GM12865 (cell line): ENCODE data around the gene RIN2.
A peak's percentile ranks its signal among the peaks of the same experiment; 100 is the strongest.

Source experiments
- DNase-seq: peaks from one replicate; pipeline ENCODE4 v3.0.0; 2010; ENCODE audit warnings: low read depth
- H3K4me3 ChIP-seq: 2 replicates; pipeline ENCODE4 v1.5.1; 2011; ENCODE audit warnings: mild to moderate bottlenecking, low read depth, low read length, control low read depth
- TF ChIP-seq, protein P1 (sequence below): IDR thresholded peaks from 2 replicates; pipeline ENCODE4 v1.5.1; 2011; ENCODE audit warnings: low read length, control low read depth, low read depth, inconsistent platforms; ENCODE audit not compliant: insufficient read depth; ENCODE audit errors: missing control alignments

The RIN2 gene

GRCh38 chr20:19778404-19778803, 20.3 kb downstream of the RIN2 start:
- H3K4me3 ChIP-seq = no peak overlapping the region
- TF ChIP-seq, protein P1, sequence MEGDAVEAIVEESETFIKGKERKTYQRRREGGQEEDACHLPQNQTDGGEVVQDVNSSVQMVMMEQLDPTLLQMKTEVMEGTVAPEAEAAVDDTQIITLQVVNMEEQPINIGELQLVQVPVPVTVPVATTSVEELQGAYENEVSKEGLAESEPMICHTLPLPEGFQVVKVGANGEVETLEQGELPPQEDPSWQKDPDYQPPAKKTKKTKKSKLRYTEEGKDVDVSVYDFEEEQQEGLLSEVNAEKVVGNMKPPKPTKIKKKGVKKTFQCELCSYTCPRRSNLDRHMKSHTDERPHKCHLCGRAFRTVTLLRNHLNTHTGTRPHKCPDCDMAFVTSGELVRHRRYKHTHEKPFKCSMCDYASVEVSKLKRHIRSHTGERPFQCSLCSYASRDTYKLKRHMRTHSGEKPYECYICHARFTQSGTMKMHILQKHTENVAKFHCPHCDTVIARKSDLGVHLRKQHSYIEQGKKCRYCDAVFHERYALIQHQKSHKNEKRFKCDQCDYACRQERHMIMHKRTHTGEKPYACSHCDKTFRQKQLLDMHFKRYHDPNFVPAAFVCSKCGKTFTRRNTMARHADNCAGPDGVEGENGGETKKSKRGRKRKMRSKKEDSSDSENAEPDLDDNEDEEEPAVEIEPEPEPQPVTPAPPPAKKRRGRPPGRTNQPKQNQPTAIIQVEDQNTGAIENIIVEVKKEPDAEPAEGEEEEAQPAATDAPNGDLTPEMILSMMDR = no peak
- DNase-seq = no peak

GRCh38 chr20:19779634-19780033, 21.6 kb downstream of the RIN2 start:
- TF ChIP-seq, protein P1 = no peak
- peak; percentile 75 for DNase-seq
- no peak overlapping the region for H3K4me3 ChIP-seq

DNA sequence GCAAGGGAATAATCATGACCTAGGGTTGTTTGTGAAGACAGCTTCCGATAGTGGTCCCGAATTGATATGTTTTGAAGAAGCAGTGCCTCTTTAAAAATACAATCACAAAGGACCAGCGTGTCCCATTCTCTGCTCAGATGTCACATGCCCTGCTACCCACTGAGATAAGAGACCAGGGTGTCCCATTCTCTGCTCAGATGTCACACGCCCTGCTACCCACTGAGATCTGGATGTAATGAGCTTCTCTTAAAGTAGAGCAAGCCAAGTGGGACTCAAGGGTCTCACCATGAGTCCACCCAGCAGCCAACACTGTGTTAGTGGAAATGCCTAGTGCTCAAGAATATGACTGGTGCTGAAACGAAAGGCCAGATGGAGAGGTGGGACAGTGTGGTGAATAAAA, 22.2 kb downstream of the RIN2 start:
- H3K4me3 ChIP-seq = no peak overlapping the region
- TF ChIP-seq, protein P1 = no peak
- DNase-seq = no peak

DNA sequence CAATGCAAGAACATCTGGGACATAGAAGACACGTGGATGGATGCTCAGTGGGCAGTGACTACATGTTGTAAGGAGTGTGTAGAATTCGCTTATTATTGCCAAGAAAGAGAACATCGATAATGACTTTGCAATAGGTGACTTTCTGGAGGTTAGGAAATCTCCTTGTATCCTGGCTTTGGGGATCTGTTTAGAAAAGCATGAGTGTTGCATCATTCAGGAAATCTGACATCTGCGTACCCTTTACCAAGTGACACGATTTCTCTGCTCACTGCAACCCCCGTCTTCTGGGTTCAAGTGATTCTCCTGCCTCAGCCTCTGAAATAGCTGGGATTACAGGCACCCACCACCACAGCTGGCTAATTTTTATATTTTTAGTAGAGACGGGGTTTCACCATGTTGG, 23.2 kb downstream of the RIN2 start:
- H3K4me3 ChIP-seq = no peak overlapping the region
- TF ChIP-seq, protein P1 = no peak
- no peak for DNase-seq

DNA sequence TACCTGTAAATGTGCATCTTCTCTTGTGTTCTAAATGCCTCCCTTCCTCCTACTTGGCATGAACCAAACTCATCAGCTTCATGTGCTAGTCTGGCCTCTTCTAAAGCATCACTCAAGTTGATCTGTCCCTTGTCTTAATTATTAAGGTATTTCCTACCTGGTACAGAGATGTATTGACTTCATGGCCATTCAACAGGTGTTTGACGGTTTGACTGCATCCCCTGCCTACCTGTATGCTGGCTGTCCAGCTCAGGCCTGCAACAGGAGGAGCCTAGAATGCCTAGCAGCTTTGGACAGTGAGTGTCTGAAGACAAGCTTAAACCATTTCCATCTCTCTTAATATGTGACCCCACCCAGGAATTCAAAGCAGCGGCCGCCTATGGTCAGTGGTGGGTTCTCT, 24.6 kb downstream of the RIN2 start:
- DNase-seq = no peak
- TF ChIP-seq, protein P1 = no peak

GRCh38 chr20:19783966-19784401, 25.9 kb downstream of the RIN2 start:
- H3K4me3 ChIP-seq = no peak overlapping the region
- TF ChIP-seq, protein P1 = no peak
- DNase-seq = no peak

More for the DNA sequence above, 24.6 kb downstream of the RIN2 start:
- no peak overlapping the region for H3K4me3 ChIP-seq

DNA sequence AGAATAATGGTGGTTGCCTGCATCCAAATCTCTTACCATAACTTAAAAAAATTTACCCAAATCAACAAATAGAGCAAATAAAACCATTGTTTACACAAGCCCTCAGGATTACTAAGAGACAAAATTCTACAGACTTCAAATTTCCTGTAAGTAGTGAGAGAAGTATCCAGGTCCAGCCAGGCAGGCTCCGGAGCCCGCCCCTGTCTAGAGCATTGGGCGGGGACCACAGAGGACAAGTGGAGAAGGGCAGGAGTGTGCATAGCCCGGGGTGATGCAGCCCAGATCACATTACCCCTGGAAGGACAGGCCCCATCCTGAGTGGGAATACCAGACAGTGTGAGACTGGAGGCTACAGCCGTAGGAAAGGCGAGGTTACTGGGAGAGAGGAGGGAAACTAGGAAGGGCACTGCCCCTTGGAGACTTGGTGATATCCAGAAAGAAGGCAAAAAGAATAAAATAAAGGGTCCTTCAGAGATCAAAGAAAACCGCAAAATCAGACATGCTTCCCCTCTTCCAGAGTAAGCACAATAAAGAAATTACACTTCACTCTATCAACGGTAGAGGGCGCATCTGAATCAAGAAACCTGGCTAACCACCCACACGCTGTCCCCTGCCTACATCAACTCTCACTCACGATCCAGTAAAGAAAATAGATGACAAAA, 26.6 kb downstream of the RIN2 start:
- no peak overlapping the region for H3K4me3 ChIP-seq

More for the DNA sequence above, 26.6 kb downstream of the RIN2 start:
- DNase-seq = peak; percentile 67
- TF ChIP-seq, protein P1 = peak; percentile 53
